GM18870 (cell line): ENCODE measurements around the gene CALU.

Experiments used
- ATAC-seq: cut with Tn5 transposase; IDR thresholded peaks from one replicate; pipeline ENCODE4 v1.9.1; 2021; ENCODE audit warnings: moderate library complexity; ENCODE audit not compliant: unreplicated experiment

Gene CALU

GRCh38 chr7:128809363-128809762, 70.2 kb downstream of the CALU start:
- no peak for ATAC-seq

DNA sequence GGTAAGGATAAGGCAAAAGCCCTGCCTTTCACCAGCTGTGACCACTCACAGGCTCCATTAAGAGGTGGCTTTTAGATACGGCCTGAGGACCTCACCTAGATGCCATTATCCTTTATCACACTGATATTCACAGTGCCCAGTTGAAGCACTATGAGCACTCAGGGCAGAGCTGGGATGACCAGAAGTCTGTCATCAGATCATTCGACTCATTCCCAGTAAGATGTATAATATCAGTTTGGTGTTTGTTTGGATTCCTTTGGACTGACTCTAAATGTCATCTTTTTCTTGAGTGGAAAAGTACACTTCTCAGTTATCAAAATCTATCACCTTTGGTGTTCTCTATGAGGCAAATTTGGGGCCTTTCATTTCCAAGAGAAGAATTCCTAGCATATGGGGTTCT, 71.3 kb downstream of the CALU start:
- no peak for ATAC-seq

GRCh38 chr7:128810997-128811396, 71.8 kb downstream of the CALU start:
- ATAC-seq = no peak

GRCh38 chr7:128811631-128812430, 72.7 kb downstream of the CALU start:
- no peak for ATAC-seq

GRCh38 chr7:128812514-128813168, 73.5 kb downstream of the CALU start:
- no peak for ATAC-seq

- no peak for ATAC-seq
These were observed 75.3 kb downstream of the CALU start for GRCh38 chr7:128814499-128814898.

- no peak for ATAC-seq
These were observed 76.3 kb downstream of the CALU start for GRCh38 chr7:128815289-128815942.

DNA sequence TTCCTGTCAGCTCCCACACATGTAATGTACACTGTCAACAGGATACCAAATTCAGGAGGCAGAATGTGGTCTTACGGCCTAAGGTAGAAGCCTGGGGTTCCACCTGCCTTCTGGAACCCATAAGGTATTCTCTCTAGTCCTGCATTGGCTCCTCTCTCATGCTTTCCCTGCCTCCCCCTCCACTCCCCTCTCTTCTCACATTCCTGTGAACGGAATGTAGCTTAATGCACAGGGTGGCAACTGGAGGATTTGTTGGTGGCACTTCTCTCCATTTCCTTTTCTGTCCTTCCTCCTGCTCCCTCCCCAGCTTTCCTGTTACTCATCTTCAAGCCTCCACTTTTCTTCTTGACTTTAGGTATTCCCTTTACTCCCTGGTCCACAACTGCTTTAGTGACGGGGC, 79.5 kb downstream of the CALU start:
- no peak for ATAC-seq
